Panc1 (cell line): ENCODE data around the gene FAM229A. TPM values are rescaled to one million over a fixed set of nuclear protein-coding genes. Genes with fewer than 3 reads are reported as not detected.

ENCODE experiments used
- ATAC-seq: fragments of 200-7000 bp; cut with Tn5 transposase; 2 replicates; pipeline ENCODE4 v1.9.1; 2020; ENCODE audit warnings: mild to moderate bottlenecking, moderate library complexity
- BruUV-seq: library from RNA; stranded (reverse); fragments of 400-500 nt; replicated peaks from 2 replicates; lab custom pipeline; 2021; lab: Mats Ljungman, UMichigan
- CTCF ChIA-PET: fragments of 300-600 bp; sonication (Branson Sonifier 250); formaldehyde crosslinking; loops from one replicate; lab custom pipeline; 2022; ENCODE audit warnings: antibody characterized with exemption; lab: Charles Lee
- POLR2A ChIA-PET: fragments of 300-600 bp; sonication (Branson Sonifier 250); formaldehyde crosslinking; loops from one replicate; lab custom pipeline; 2022; ENCODE audit warnings: antibody characterized with exemption; lab: Charles Lee
- DNase-seq: peaks from one replicate; pipeline ENCODE4 v3.0.0-alpha.2; 2010; ENCODE audit warnings: low read depth, low spot score
- H3K27ac ChIP-seq: 2 replicates; pipeline ENCODE4 v1.5.1; 2011; ENCODE audit warnings: mild to moderate bottlenecking, low read length, inconsistent platforms
- H3K27me3 ChIP-seq: fragments of 200-500 bp; sonication (Bioruptor generic); 2 replicates; pipeline ENCODE4 v1.6.0; 2014; ENCODE audit warnings: low read length, inconsistent platforms; ENCODE audit not compliant: control insufficient read depth, insufficient read depth
- H3K36me3 ChIP-seq: fragments of 200-500 bp; sonication (Bioruptor generic); 2 replicates; pipeline ENCODE4 v1.5.1; 2014; ENCODE audit warnings: inconsistent platforms, mild to moderate bottlenecking, low read length, moderate library complexity; ENCODE audit not compliant: control insufficient read depth, insufficient read depth
- H3K4me1 ChIP-seq: 2 replicates; pipeline ENCODE4 v1.5.1; 2011; ENCODE audit warnings: inconsistent platforms, mild to moderate bottlenecking, low read length, moderate library complexity; ENCODE audit not compliant: control insufficient read depth, insufficient read depth
- H3K4me3 ChIP-seq, 2 experiments: 2 replicates each; pipeline ENCODE4 v1.5.1; 2011 to 2012; ENCODE audit warnings: low read depth in 2 of 2, low read length in 2 of 2, mild to moderate bottlenecking in 2 of 2, inconsistent platforms in 1 of 2, moderate library complexity in 1 of 2
- H3K9me3 ChIP-seq: fragments of 200-500 bp; sonication (Bioruptor generic); 2 replicates; pipeline ENCODE4 v1.5.1; 2014; ENCODE audit warnings: low read depth, mild to moderate bottlenecking, inconsistent platforms, low read length, moderate library complexity; ENCODE audit not compliant: control insufficient read depth, insufficient read depth
- POLR2AphosphoS5 ChIP-seq: IDR thresholded peaks from 2 replicates; pipeline ENCODE4 v1.6.1; 2012; ENCODE audit warnings: mild to moderate bottlenecking, low read depth, low read length, moderate library complexity
- SIN3A ChIP-seq: IDR thresholded peaks from 2 replicates; pipeline ENCODE4 v1.6.1; 2012; ENCODE audit warnings: low read depth, mild to moderate bottlenecking, low read length, moderate library complexity, borderline replicate concordance; ENCODE audit not compliant: insufficient read depth
- TCF7L2 ChIP-seq: IDR thresholded peaks from 2 replicates; pipeline ENCODE4 v1.6.1; 2011; ENCODE audit warnings: mild to moderate bottlenecking, low read depth, low read length, inconsistent platforms
- in situ Hi-C: cut with HindIII; loops from 2 replicates; pipeline ENCODE4 v1.10.0; 2016; ENCODE audit warnings: low sequenced_read_pairs, low pct_unique_long_range_greater_than_20kb
- intact Hi-C: fragments of 100-400 bp; cut with micrococcal nuclease; formaldehyde crosslinking; loops from one replicate; pipeline ENCODE4 v1.10.0; 2022; ENCODE audit not compliant: unreplicated experiment
- total RNA-seq: library from RNA; stranded (reverse); gene quantifications from one replicate; pipeline ENCODE4 v1.2.1, GENCODE V29; 2021; ENCODE audit not compliant: unreplicated experiment
- TF ChIP-seq, protein P1 (sequence below): fragments of 450-650 bp; IDR thresholded peaks from 2 replicates; pipeline ENCODE4 v1.5.1; 2017; ENCODE audit warnings: mild to moderate bottlenecking
- TF ChIP-seq, protein P2 (sequence below), 2 experiments: IDR thresholded peaks; 2 replicates each; pipeline ENCODE4 v1.6.1; 2011 to 2012; ENCODE audit warnings: low read depth in 2 of 2, control low read depth in 1 of 2, low read length in 1 of 2, mild to moderate bottlenecking in 1 of 2, moderate library complexity in 1 of 2; ENCODE audit not compliant: insufficient read depth in 1 of 2

The FAM229A gene
- total RNA-seq, 1 experiment from 2014 or later: 6.7 TPM

DNA sequence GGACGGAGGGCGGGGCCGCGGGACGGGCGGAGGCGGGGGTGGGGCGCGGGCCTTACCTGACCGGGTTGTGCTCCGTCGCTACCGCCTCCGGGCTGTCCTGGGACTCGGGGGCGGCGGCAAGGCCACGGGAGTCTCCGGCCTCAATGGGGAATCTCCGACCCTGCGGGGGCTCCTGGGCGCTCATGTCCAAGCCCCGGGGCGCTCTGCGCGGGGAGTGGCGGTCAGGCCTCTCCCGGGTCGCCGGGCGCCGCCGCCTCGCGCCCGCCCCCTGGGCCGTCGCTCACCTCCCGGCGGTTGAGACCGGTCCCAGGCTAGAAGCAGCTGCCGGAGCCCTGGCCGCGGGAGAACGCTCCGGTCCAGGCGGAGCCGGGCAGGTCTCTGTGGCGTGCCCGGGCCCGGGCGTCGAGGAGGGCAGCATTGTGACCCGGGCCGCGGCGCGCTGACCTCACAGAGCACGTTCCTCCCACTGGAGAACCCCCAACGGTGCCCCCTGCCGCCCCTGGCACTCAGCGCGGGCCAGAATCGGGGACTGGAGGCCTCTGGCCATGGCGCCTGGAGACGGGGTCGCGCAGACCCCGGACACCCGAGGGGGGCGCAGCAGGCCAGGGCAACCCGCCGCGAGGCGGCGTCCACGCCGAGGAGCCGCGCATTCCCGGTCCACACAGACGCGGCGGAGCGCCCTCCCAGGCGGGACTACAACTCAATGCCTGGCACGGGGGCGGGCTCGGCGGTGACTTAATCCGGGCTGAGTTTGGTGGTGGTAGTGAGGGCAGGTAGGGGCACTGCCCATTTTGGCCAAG lies 411 bp downstream of the FAM229A start:
- no peak overlapping the region for H3K27ac ChIP-seq
- H3K36me3 ChIP-seq: no peaks in the 10 kb centered on the region
- no TSS peak for BruUV-seq
- intact Hi-C loops: no loop called here
- no peak overlapping the region for H3K4me3 ChIP-seq
- POLR2A ChIA-PET: no interaction called here
- DNase-seq (no peak), ATAC-seq (no peak)
- H3K27me3 ChIP-seq: no peaks in the 10 kb centered on the region
- in situ Hi-C loops: no loop called here
- CTCF ChIA-PET: no interaction called here
- no peak for TF ChIP-seq TCF7L2
- no peak for TF ChIP-seq POLR2AphosphoS5
- TF ChIP-seq SIN3A: no peak
- H3K4me1 ChIP-seq: no peaks in the 10 kb centered on the region
- no peaks in the 10 kb centered on the region for H3K9me3 ChIP-seq

DNA sequence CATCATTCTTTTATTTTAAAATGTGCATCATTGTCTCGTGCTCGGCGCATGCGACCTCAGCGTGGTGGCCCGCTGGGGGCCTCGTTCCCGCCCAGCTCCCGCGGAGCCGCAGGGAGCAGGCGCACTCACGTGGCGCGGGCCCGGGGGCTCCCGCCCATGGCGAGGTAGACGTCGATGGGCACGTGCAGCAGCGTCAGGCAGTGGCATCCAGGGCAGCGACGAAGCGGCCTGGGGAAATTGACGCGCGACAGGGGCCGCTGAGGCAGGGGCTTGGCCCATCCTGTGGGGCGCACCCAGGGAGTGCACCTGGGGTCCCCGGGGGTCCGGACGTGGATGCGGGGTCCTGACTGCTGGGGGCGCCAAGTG lies 994 bp downstream of the FAM229A start:
- H3K27me3 ChIP-seq: no peaks in the 10 kb centered on the region
- TF ChIP-seq SIN3A: no peak
- TF ChIP-seq POLR2AphosphoS5: no peak
- no peak for TF ChIP-seq TCF7L2
- TF ChIP-seq, protein P1, sequence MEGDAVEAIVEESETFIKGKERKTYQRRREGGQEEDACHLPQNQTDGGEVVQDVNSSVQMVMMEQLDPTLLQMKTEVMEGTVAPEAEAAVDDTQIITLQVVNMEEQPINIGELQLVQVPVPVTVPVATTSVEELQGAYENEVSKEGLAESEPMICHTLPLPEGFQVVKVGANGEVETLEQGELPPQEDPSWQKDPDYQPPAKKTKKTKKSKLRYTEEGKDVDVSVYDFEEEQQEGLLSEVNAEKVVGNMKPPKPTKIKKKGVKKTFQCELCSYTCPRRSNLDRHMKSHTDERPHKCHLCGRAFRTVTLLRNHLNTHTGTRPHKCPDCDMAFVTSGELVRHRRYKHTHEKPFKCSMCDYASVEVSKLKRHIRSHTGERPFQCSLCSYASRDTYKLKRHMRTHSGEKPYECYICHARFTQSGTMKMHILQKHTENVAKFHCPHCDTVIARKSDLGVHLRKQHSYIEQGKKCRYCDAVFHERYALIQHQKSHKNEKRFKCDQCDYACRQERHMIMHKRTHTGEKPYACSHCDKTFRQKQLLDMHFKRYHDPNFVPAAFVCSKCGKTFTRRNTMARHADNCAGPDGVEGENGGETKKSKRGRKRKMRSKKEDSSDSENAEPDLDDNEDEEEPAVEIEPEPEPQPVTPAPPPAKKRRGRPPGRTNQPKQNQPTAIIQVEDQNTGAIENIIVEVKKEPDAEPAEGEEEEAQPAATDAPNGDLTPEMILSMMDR: no peak
- H3K4me3 ChIP-seq: no peak overlapping the region
- H3K9me3 ChIP-seq: no peaks in the 10 kb centered on the region
- in situ Hi-C loops (no loop called here), intact Hi-C loops (no loop called here)
- no TSS peak for BruUV-seq
- H3K4me1 ChIP-seq: no peaks in the 10 kb centered on the region
- ChIA-PET POLR2A (interaction anchor here (0.5 kb wide), 1 partner anchor 25 kb away, joined by 3 read pairs; no protein-coding TSS in a partner anchor), CTCF (no interaction called here)
- no peak overlapping the region for H3K27ac ChIP-seq
- no peaks in the 10 kb centered on the region for H3K36me3 ChIP-seq
- DNase-seq (no peak), ATAC-seq (no peak)

DNA sequence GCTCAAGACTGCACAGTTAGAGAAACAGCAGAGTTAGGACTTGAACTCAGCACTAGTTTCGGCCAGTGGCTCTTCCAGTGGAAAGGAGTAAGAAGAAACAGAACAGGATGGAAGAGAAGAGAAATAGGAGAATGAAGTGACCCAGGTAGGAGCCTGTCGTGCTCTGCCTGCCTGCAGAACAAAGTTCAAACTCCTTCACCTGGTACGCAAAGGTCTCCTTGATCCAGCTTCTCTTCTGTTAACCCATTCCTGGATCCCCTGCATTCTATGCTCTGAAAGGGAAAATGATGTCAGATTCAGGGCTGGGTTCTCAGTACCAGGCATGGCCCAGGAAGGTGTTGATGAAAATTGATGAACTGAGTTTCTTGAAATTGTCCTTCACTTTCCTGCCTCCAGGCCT lies 3.9 kb downstream of the FAM229A start:
- intact Hi-C loops (no loop called here), in situ Hi-C loops (no loop called here)
- Histone ChIP-seq H3K27me3 (no peaks in the 10 kb centered on the region), H3K36me3 (no peaks in the 10 kb centered on the region), H3K4me3 (no peak overlapping the region), H3K4me1 (no peaks in the 10 kb centered on the region), H3K27ac (no peak overlapping the region), H3K9me3 (no peaks in the 10 kb centered on the region)
- BruUV-seq: no TSS peak
- ATAC-seq: no peak
- ChIA-PET POLR2A (no interaction called here), CTCF (interaction anchor here (0.5 kb wide), 1 partner anchor 23 kb away, joined by 7 read pairs; no protein-coding TSS in a partner anchor)
- DNase-seq: no peak
- TF ChIP-seq, protein P1: no peak
- no peak for TF ChIP-seq TCF7L2
- TF ChIP-seq SIN3A: no peak
- TF ChIP-seq, protein P2, sequence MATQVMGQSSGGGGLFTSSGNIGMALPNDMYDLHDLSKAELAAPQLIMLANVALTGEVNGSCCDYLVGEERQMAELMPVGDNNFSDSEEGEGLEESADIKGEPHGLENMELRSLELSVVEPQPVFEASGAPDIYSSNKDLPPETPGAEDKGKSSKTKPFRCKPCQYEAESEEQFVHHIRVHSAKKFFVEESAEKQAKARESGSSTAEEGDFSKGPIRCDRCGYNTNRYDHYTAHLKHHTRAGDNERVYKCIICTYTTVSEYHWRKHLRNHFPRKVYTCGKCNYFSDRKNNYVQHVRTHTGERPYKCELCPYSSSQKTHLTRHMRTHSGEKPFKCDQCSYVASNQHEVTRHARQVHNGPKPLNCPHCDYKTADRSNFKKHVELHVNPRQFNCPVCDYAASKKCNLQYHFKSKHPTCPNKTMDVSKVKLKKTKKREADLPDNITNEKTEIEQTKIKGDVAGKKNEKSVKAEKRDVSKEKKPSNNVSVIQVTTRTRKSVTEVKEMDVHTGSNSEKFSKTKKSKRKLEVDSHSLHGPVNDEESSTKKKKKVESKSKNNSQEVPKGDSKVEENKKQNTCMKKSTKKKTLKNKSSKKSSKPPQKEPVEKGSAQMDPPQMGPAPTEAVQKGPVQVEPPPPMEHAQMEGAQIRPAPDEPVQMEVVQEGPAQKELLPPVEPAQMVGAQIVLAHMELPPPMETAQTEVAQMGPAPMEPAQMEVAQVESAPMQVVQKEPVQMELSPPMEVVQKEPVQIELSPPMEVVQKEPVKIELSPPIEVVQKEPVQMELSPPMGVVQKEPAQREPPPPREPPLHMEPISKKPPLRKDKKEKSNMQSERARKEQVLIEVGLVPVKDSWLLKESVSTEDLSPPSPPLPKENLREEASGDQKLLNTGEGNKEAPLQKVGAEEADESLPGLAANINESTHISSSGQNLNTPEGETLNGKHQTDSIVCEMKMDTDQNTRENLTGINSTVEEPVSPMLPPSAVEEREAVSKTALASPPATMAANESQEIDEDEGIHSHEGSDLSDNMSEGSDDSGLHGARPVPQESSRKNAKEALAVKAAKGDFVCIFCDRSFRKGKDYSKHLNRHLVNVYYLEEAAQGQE (IDR thresholded peaks at IDR 0.05; ENCODE audit: insufficient read depth in 1 of 2, low read depth in 2 of 2, low read length in 1 of 2): no peak
- TF ChIP-seq POLR2AphosphoS5: no peak
